ENCODE results near the gene PRKAA2. TPM values are rescaled to one million over a fixed set of nuclear protein-coding genes. Genes with fewer than 3 reads are reported as not detected.

Gene PRKAA2
- total RNA-seq, 2 donors from 2014 or later = 1.6 to 6.8 TPM

- H3K4me3 ChIP-seq = no peak overlapping the region
- no peak for DNase-seq
- no peak for TF ChIP-seq CTCF (IDR thresholded peaks at IDR 0.05)
- H3K27ac ChIP-seq = no peak overlapping the region
- no peaks in the 10 kb centered on the region for H3K36me3 ChIP-seq
- no peaks in the 10 kb centered on the region for H3K4me1 ChIP-seq
- intact Hi-C loops (cut with DNase I) = no loop called here
- no peaks in the 10 kb centered on the region for H3K9me3 ChIP-seq
- H3K27me3 ChIP-seq = no peaks in the 10 kb centered on the region
- H3K9ac ChIP-seq (ENCODE audit: low read depth in 2 of 2, low read length in 2 of 2) = no peak overlapping the region
Observed at GRCh38 chr1:56626546-56626945, 18.6 kb upstream of the PRKAA2 start.

DNA sequence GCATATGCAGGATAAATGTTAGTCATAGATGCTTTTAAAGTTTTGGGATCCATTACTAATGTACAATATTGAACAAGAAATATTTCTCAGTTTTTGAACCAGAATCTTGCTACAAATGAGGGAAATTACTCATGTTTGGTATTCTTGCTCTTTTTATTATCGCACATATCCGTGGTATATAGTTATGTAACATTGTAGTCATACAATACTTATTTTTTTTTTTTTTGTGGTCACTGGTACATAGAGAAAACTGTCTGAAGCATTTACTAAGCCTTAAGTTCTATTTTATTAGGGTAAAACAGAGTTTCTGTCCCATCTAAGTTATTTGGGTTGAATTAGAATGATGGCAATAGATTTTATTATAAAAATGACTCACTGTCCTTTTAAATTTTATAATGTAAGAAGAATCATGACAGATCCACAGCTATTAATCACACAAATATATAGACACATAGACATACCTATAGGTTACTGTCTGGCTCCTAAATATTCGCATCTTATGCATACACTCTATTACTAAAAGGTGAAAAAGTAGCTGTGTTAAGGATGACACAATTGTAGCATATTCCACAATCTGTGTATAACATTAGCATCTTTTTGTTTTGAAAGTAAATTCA, 18.0 kb upstream of the PRKAA2 start:
- DNase-seq = no peak
- Histone ChIP-seq H3K27me3 (no peaks in the 10 kb centered on the region), H3K9ac (ENCODE audit: low read depth in 2 of 2, low read length in 2 of 2) (no peak overlapping the region), H3K36me3 (no peaks in the 10 kb centered on the region), H3K27ac (no peak overlapping the region), H3K4me1 (no peaks in the 10 kb centered on the region), H3K9me3 (no peaks in the 10 kb centered on the region), H3K4me3 (no peak overlapping the region)
- intact Hi-C loops (cut with DNase I) = no loop called here
- no peak for TF ChIP-seq CTCF (IDR thresholded peaks at IDR 0.05)

DNA sequence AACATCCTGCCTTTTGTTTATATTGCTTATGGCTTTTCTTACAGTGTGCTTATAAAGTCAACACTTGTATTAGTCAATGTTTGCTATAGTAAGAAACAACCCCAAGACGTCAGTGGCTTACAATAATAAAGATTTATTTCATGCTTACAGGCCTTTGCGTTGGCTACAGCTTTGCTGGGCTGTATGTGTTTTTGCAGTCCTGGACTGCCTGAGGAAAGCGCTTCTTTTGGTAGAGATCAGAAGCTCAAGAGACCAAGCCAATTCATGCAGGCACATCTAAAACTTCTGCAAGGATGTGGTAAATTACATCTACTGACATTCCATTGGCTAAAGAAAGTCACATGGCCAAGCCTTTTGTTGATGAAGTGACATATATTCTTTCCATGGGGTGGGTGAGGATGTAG, 17.5 kb upstream of the PRKAA2 start:
- H3K4me1 ChIP-seq = no peaks in the 10 kb centered on the region
- H3K27ac ChIP-seq = no peak overlapping the region
- H3K9me3 ChIP-seq = no peaks in the 10 kb centered on the region
- intact Hi-C loops (cut with DNase I) = no loop called here
- no peak for TF ChIP-seq CTCF (IDR thresholded peaks at IDR 0.05)
- DNase-seq = no peak
- H3K27me3 ChIP-seq = no peaks in the 10 kb centered on the region
- H3K36me3 ChIP-seq = no peaks in the 10 kb centered on the region
- no peak overlapping the region for H3K9ac ChIP-seq (ENCODE audit: low read depth in 2 of 2, low read length in 2 of 2)
- no peak overlapping the region for H3K4me3 ChIP-seq

GRCh38 chr1:56630786-56631185, 14.3 kb upstream of the PRKAA2 start:
- Histone ChIP-seq H3K9ac (ENCODE audit: low read depth in 2 of 2, low read length in 2 of 2) (no peak overlapping the region), H3K4me1 (no peaks in the 10 kb centered on the region), H3K27me3 (no peaks in the 10 kb centered on the region), H3K9me3 (no peaks in the 10 kb centered on the region), H3K36me3 (no peaks in the 10 kb centered on the region), H3K4me3 (no peak overlapping the region), H3K27ac (no peak overlapping the region)
- intact Hi-C loops (cut with DNase I) = no loop called here
- no peak for DNase-seq
- TF ChIP-seq CTCF (IDR thresholded peaks at IDR 0.05) = no peak

GRCh38 chr1:56631901-56632300, 13.2 kb upstream of the PRKAA2 start:
- Histone ChIP-seq H3K27me3 (no peaks in the 10 kb centered on the region), H3K9me3 (no peaks in the 10 kb centered on the region), H3K4me3 (no peak overlapping the region), H3K36me3 (no peaks in the 10 kb centered on the region), H3K9ac (ENCODE audit: low read depth in 2 of 2, low read length in 2 of 2) (no peak overlapping the region), H3K4me1 (no peaks in the 10 kb centered on the region), H3K27ac (no peak overlapping the region)
- TF ChIP-seq CTCF (IDR thresholded peaks at IDR 0.05) = no peak
- intact Hi-C loops (cut with DNase I) = no loop called here
- no peak for DNase-seq
